ENCODE data around the gene AVEN. TPM values are rescaled to one million over a fixed set of nuclear protein-coding genes. Genes with fewer than 3 reads are reported as not detected.
A peak's percentile ranks its signal among the peaks of the same experiment; 100 is the strongest.

AVEN gene
- total and polyA plus RNA-seq, 2 donors from 2014 or later = 6.4 to 7.1 TPM

DNA sequence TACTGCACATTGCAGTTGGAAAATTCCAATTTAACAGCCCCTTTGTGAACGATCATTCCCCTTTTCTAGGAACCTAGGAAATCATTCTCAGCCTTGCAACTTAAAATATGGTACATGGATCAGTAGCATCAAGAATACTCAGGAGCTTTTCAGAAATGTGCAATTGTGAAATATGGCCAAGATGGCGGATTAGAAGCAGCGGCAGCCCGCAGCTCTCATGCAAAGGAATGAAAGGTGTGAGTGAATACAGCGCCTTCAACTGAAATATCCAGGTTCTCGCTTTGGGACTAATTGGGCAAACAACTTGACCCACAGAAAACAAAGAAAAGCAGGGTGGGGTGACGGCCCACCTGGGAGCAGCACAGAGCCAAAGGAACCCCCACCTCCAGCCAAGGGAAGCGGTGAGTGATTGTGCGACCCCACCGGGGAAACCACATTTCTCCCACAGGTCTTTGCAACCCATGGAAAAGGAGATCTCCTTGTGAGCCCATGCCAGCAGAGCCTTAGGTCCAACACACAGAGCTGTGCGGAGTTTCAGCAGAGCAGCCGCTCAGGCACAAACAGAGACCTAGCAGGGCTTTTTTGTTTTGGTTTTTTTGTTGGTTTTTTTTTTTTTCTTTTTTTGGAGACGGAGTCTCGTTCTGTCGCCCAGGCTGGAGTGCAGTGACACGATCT lies 7.6 kb upstream of the AVEN start:
- Histone ChIP-seq H3K27ac (ENCODE audit: low read depth in 2 of 2, low read length in 2 of 2) (no peak overlapping the region), H3K36me3 (ENCODE audit: control insufficient read depth in 2 of 3, insufficient read depth in 3 of 3, low read length in 3 of 3) (no peaks in the 10 kb centered on the region), H3K9ac (ENCODE audit: low read length in 3 of 3) (no peak overlapping the region), H3K4me3 (ENCODE audit: low read length in 3 of 3) (no peak overlapping the region), H3K9me3 (ENCODE audit: control insufficient read depth in 2 of 3, insufficient read depth in 1 of 3, low read length in 3 of 3) (peaks cover 0 to 4% (median 0%) of the 10 kb centered on the region in 3 donors), H3K4me1 (ENCODE audit: control insufficient read depth in 2 of 3, insufficient read depth in 2 of 3, low read depth in 1 of 3, low read length in 3 of 3) (no peaks in the 10 kb centered on the region), H3K27me3 (ENCODE audit: control insufficient read depth, insufficient read depth, low read length) (no peaks in the 10 kb centered on the region)
- DNase-seq = no peak
- TF ChIP-seq, protein P1, sequence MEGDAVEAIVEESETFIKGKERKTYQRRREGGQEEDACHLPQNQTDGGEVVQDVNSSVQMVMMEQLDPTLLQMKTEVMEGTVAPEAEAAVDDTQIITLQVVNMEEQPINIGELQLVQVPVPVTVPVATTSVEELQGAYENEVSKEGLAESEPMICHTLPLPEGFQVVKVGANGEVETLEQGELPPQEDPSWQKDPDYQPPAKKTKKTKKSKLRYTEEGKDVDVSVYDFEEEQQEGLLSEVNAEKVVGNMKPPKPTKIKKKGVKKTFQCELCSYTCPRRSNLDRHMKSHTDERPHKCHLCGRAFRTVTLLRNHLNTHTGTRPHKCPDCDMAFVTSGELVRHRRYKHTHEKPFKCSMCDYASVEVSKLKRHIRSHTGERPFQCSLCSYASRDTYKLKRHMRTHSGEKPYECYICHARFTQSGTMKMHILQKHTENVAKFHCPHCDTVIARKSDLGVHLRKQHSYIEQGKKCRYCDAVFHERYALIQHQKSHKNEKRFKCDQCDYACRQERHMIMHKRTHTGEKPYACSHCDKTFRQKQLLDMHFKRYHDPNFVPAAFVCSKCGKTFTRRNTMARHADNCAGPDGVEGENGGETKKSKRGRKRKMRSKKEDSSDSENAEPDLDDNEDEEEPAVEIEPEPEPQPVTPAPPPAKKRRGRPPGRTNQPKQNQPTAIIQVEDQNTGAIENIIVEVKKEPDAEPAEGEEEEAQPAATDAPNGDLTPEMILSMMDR (IDR thresholded peaks at IDR 0.05; ENCODE audit: borderline replicate concordance, extremely low read depth, insufficient read depth) = no peak
- no peak for FAIRE-seq
- intact Hi-C loops (cut with DNase I) = no loop called here

DNA sequence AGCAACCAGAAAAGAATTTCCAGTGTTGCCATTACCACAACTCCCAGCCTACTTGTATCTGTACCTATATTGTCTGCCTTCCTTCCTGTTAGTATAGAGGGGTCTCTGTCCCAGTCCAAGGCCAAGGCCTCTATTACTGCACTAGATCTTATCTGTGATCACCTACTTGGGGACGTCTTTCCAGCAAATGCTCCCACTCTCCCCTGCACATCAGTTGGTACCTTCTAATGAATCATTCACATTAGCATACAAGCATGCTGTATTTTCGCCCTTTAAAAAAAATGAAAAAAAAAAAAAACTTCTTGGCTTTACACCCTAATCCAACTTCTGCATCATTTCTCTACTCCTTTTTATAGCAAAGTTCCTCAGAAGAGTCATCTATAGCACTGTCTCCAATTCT lies 4.8 kb upstream of the AVEN start:
- H3K9ac ChIP-seq (ENCODE audit: low read length in 3 of 3) = no peak overlapping the region
- no peaks in the 10 kb centered on the region for H3K27me3 ChIP-seq (ENCODE audit: control insufficient read depth, insufficient read depth, low read length)
- H3K36me3 ChIP-seq (ENCODE audit: control insufficient read depth in 2 of 3, insufficient read depth in 3 of 3, low read length in 3 of 3) = no peaks in the 10 kb centered on the region
- H3K27ac ChIP-seq (ENCODE audit: low read depth in 2 of 2, low read length in 2 of 2) = no peak overlapping the region
- intact Hi-C loops (cut with DNase I) = no loop called here
- no peaks in the 10 kb centered on the region for H3K9me3 ChIP-seq (ENCODE audit: control insufficient read depth in 2 of 3, insufficient read depth in 1 of 3, low read length in 3 of 3)
- DNase-seq = no peak
- TF ChIP-seq, protein P1 (IDR thresholded peaks at IDR 0.05; ENCODE audit: borderline replicate concordance, extremely low read depth, insufficient read depth) = no peak
- peaks cover 3 to 7% (median 4%) of the 10 kb centered on the region in 3 donors for H3K4me1 ChIP-seq (ENCODE audit: control insufficient read depth in 2 of 3, insufficient read depth in 2 of 3, low read depth in 1 of 3, low read length in 3 of 3)
- H3K4me3 ChIP-seq (ENCODE audit: low read length in 3 of 3) = no peak overlapping the region
- FAIRE-seq = no peak

DNA sequence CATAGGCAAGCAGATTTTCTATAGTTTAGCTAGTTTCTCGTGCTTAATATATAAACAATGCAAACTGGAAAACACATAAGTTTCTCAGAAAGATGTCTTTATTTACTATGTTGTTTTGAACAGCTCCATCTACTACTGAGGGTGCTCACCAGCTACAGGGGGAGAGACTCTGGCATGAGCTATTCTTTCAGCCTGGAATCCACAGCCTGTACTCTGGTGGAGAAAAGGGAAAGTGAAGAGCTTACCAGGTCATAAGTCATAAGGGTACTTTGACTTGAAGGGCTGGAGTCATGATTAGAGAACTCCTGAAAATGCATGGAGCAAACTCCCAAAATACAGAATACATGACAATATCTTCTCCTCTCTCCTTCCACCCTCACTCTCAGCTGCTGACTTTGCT lies 4.4 kb upstream of the AVEN start:
- no peaks in the 10 kb centered on the region for H3K36me3 ChIP-seq (ENCODE audit: control insufficient read depth in 2 of 3, insufficient read depth in 3 of 3, low read length in 3 of 3)
- no peak for FAIRE-seq
- TF ChIP-seq, protein P1 (IDR thresholded peaks at IDR 0.05; ENCODE audit: borderline replicate concordance, extremely low read depth, insufficient read depth) = no peak

DNA sequence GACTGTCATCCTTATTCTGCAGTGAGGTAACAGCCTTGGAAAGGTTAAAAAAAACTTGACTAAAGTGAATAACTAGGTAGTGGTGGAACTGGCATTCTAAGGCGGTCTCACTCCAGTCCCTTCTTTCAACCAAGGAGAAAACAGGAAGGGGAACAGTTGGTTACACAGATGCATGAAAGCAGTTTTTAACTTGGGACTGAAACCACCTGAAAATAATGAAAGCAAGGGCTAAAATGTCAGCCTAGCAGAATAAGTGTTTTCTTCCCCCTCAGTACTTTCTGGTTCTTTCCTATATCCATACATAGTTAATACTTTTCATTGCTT lies 748 bp upstream of the AVEN start:
- intact Hi-C loops (cut with DNase I) = no loop called here
- peak overlapping the region in 1 of 2 donors; percentile 27 for H3K27ac ChIP-seq (ENCODE audit: low read depth in 2 of 2, low read length in 2 of 2)
- no peaks in the 10 kb centered on the region for H3K27me3 ChIP-seq (ENCODE audit: control insufficient read depth, insufficient read depth, low read length)
- H3K9ac ChIP-seq (ENCODE audit: low read length in 3 of 3) = peak overlapping the region in 1 of 3 donors; percentile 53
- TF ChIP-seq, protein P1 (IDR thresholded peaks at IDR 0.05; ENCODE audit: borderline replicate concordance, extremely low read depth, insufficient read depth) = no peak
- peak overlapping the region; percentile 57 to 79 (median 59) for H3K4me3 ChIP-seq (ENCODE audit: low read length in 3 of 3)
- FAIRE-seq (no peak), DNase-seq (no peak)
- no peaks in the 10 kb centered on the region for H3K36me3 ChIP-seq (ENCODE audit: control insufficient read depth in 2 of 3, insufficient read depth in 3 of 3, low read length in 3 of 3)
- no peaks in the 10 kb centered on the region for H3K9me3 ChIP-seq (ENCODE audit: control insufficient read depth in 2 of 3, insufficient read depth in 1 of 3, low read length in 3 of 3)
- H3K4me1 ChIP-seq (ENCODE audit: control insufficient read depth in 2 of 3, insufficient read depth in 2 of 3, low read depth in 1 of 3, low read length in 3 of 3) = peaks cover 3 to 19% (median 4%) of the 10 kb centered on the region in 3 donors

More for the DNA sequence above, 4.4 kb upstream of the AVEN start:
- no peak overlapping the region for H3K9ac ChIP-seq (ENCODE audit: low read length in 3 of 3)
- DNase-seq = no peak
- no peaks in the 10 kb centered on the region for H3K27me3 ChIP-seq (ENCODE audit: control insufficient read depth, insufficient read depth, low read length)
- no peaks in the 10 kb centered on the region for H3K9me3 ChIP-seq (ENCODE audit: control insufficient read depth in 2 of 3, insufficient read depth in 1 of 3, low read length in 3 of 3)
- no peak overlapping the region for H3K4me3 ChIP-seq (ENCODE audit: low read length in 3 of 3)
- H3K27ac ChIP-seq (ENCODE audit: low read depth in 2 of 2, low read length in 2 of 2) = no peak overlapping the region
- intact Hi-C loops (cut with DNase I) = no loop called here
- H3K4me1 ChIP-seq (ENCODE audit: control insufficient read depth in 2 of 3, insufficient read depth in 2 of 3, low read depth in 1 of 3, low read length in 3 of 3) = peaks cover 3 to 7% (median 4%) of the 10 kb centered on the region in 3 donors
